NCI-H69 (cell line): ENCODE measurements around the gene VSIR.

ENCODE experiments used
- DNase-seq: peaks from one replicate; lab custom pipeline; 2025; lab: John Stamatoyannopoulos, UW

VSIR gene

DNA sequence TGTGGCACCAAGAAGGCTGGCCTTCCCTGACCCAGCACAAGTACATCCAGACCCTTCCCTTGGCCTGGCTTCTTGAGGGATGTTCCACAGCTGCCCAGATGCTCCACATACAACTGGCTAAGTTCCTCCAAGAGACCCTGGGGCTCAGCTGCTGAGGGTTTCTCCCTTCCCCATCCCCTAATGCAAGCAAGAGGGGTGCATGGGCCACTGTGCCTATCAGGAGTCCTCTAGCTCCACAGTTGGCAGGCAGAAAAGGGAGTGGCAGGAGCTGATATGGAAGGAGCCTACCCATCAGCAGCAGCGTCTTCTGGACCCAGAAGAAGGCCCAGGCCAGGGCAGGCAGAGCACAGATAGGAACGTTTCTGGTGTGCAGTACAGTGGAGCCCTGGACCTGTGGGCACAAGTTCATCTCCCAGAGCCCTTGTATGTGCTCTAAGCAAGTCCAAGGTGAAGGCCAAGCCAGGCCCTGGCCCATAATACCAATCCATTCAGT is 26.2 kb downstream of the VSIR start:
- DNase-seq: no peak

- no peak for DNase-seq
Measured at GRCh38 chr10:71746344-71747037, 26.8 kb downstream of the VSIR start.

DNA sequence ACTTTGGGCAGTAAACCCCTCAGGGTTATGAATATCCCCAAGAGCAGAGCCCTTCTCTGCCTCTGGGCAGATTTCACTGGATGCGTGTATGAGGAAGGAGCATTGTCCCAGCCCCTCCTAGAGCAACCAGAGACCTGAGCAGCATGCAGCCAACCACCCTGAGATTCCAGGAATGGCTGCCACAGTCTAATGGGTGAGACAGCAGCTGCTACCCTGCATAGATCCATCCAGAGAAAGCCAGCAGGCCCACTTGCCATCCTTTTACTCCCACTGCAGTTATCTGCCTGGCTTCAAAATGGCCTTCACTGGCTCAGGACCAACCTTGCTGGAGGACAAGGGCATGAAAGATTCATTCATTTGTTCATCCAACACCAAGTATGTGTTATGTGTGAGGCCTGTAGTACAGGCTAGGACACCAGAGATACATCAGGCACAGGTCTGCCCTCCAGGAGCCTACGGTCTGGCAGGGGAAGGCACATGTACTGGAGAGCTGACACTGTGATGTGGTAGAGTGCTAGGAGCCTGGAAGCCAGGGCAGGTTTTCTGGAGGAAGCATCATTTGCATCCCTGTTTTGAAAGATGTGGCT is 27.6 kb downstream of the VSIR start:
- DNase-seq: no peak

DNA sequence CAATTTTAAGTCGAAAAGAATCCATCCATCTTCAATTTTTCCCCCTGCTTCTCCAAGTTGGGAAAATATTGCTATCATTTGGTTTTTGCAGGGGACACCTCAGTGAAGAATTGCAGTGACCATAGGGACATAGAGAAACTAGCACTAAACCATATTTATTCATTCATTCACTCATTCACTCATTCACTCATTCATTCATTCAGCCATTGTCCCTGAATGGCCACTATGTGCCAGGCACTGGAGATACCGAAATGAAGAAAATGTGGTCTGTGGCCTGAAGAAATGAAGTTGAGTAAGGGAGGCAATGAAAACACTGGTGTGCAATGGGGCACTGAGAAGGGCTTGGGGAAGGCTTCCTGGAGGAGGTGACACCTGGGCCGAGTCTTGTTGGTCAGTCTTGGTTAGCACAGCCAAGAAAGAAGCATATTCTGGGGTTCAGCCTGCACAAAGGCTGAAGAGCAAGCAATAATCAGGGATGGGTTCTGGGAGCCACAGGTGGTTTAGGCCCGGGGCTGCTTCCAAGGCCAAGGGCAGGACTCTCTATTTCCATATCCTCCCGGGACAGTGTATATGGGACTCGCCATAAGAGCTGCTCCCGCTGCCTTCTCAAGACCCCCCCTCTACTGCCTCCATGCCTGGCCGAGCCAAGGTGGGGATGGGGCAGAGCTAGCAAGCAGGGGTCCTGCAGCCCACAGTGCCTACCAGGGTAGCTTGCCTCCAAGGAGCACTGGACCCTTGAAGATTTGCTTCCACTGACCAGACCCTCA is 28.2 kb downstream of the VSIR start:
- DNase-seq: no peak

DNA sequence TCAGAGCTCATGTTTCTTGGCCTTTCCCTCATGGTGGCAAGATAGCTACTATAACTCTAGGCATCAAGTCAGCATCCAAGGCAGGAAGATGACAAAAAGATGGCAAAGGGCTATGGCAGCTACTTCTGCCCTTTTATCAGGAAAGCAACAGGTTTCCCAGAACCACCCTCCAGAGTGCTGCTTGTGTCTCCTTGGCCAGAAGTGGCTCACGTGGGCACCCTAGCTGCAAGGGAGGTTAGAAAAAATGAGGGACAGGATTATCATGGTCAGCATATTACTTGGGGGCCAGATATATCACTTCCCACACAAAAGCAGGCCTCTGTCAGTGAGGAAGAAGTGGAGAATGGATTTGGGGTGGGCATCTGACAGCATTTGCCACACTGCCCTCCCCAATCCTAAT is 29.5 kb downstream of the VSIR start:
- no peak for DNase-seq

- no peak for DNase-seq
Measured at GRCh38 chr10:71743089-71743838, 30.1 kb downstream of the VSIR start.

GRCh38 chr10:71742301-71743088 is 30.8 kb downstream of the VSIR start:
- DNase-seq: peak; percentile 63

- no peak for DNase-seq
Measured at GRCh38 chr10:71741671-71742070, 31.6 kb downstream of the VSIR start.

- no peak for DNase-seq
Measured at GRCh38 chr10:71741029-71741428, 32.3 kb downstream of the VSIR start.

- peak; percentile 79 for DNase-seq
Measured at GRCh38 chr10:71740069-71740653, 33.2 kb downstream of the VSIR start.

DNA sequence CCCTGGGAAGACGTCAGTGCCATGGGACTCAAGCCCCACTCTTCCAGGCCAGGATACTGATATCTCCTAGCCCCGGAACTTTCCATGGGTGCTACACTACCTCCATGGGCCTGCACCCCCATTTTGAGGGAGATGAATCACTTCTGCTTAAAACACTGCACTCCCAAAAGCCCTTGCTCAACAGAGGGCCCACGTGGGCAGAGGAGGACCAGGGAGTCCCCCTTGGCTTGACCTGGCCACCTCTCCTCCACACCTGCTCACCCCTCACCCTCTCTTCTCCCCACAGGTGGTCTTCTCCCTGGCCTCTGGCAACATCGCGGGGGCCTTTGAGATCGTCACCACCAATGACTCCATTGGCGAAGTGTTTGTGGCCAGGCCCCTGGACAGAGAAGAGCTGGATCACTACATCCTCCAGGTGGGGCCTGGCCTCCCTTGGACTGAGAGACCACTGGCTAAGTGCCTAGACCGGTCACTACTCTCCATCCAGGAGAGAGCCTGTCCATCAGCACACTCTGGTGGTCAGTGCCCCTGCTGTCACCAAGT is 33.9 kb downstream of the VSIR start:
- DNase-seq: no peak

DNA sequence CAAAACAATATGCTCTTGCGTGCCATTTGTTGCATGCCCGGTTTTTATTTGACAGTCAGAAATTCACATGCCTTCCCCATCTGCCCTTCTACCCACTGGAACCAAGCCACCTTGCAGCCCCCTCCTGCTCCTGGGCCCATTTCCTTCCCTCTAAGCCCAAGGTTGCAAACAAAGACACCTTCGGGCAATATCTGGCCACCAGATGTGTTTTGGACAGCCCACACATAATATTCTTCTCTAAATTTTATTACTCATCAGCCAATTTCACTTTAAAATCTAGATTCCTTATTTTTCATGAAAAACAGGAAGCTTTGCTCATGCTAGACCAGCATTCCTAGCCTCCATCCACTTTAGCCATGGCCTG is 35.5 kb downstream of the VSIR start:
- no peak for DNase-seq

- peak; percentile 82 for DNase-seq
Measured at GRCh38 chr10:71737001-71737833, 36.1 kb downstream of the VSIR start.

GRCh38 chr10:71736570-71736952 is 36.8 kb downstream of the VSIR start:
- DNase-seq: peak; percentile 76

DNA sequence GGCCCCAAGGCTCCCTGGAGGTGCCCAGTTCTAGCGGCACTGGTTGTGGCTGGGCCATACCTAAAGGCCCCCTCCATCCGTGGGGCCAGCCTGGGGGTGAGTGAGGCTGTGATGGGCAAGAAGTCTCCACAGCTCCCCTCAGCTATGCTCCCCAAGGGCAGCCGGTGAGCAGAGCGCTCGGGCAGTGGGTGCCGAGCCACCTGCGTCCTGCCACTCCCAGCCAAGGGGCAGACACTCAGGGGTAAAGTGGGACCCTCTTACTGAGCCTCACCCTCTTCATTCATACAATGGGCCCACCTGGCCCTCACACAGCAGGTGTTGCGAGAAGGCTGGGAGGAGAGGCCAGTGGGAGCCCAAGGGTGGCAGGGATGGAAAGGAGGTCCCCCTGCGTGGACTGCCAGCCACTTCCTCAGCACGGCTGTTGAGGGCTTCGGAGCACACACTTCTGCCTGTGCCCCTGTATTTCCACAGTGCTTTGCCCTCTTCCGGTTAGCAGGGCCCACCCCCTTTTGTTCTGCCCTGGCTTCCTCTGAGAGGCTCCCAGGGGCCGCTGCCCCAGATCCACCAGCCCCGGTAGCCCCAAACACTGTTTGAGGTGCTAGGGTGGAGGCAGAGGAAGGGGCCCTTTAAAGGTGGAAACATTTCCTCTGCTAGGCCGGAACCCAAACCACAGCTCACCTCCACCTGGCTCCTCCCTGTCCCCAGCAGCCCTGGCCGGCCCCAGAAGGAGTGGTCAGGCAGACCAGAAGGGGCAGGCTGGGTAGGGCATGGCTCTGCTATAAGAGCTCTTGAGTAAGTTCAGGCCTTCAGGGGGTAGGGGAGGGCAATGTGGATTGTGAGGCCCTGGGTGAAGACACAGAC is 37.4 kb downstream of the VSIR start:
- DNase-seq: no peak

DNA sequence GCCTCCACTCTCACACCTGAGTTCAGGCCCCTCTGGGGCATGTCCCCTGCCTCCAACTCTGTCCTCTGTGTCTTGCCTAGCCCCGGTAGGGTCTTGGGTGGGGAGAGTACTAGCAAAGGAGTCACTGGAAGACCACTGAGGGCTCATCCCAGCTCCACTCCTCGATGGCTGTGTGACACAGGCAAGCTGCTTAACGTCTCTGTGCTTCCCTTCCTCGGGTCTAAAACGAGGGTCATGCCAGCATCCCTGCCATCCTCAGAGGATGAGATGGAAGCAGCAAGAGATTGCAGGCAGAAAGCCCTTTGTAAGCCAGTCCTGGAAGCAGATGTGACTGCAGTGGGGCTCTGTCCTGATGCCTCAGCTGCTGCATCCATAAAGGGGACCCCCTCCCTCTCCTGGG is 38.5 kb downstream of the VSIR start:
- DNase-seq: no peak

GRCh38 chr10:71731791-71732190 is 41.5 kb downstream of the VSIR start:
- no peak for DNase-seq

DNA sequence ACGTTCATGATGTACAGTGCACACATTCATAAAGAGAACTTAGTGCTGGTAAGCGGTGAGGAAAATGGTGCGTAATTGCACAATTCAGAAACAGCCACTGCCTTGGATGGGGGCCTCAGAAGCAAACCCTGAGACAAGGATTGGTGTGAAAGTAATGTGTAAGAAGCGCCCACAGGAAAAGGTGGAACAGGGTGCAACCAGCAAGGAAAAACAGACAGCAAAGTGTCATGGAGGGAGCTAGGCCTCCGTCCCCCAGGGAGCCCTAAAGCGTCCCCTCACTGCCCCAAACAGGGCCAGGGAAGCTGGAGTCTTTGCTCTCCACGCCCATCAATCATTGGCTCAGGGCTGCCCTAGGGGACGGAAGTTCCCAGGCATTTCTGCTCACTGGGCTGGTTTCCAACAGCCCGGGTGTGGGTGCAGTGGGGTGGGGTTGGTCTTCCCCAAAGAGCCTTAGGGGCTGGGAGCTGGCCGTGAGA is 44.1 kb downstream of the VSIR start:
- DNase-seq: peak; percentile 86
